WTC11 (cell line): ENCODE data around the gene ANXA9. TPM values are rescaled to one million over a fixed set of nuclear protein-coding genes. Genes with fewer than 3 reads are reported as not detected.

ENCODE experiments used
- ATAC-seq: fragments of 200-7000 bp; cut with Tn5 transposase; 2 replicates; pipeline ENCODE4 v1.10.0; 2021; ENCODE audit warnings: mild to moderate bottlenecking, moderate library complexity
- CTCF ChIA-PET: fragments of 300-600 bp; sonication (Branson Sonifier 250); formaldehyde crosslinking; loops from one replicate; lab custom pipeline; 2021; ENCODE audit warnings: antibody characterized with exemption; lab: Charles Lee
- POLR2A ChIA-PET: fragments of 350-600 bp; sonication (Branson Sonifier 250); formaldehyde crosslinking; loops from one replicate; lab custom pipeline; 2021; ENCODE audit warnings: antibody characterized with exemption; lab: Charles Lee
- DNase-seq: peaks from one replicate; pipeline ENCODE4 v3.0.0; 2021; ENCODE audit warnings: low spot score
- H3K27ac Mint-ChIP-seq: 2 replicates; pipeline ENCODE4 v1.8.0; 2021; ENCODE audit warnings: mixed read lengths
- H3K27me3 Mint-ChIP-seq: 2 replicates; pipeline ENCODE4 v1.8.0; 2021; ENCODE audit warnings: low read depth, mild to moderate bottlenecking, moderate library complexity, mixed read lengths
- H3K36me3 Mint-ChIP-seq: 2 replicates; pipeline ENCODE4 v1.8.0; 2021; ENCODE audit warnings: mixed read lengths
- H3K4me1 Mint-ChIP-seq: 2 replicates; pipeline ENCODE4 v1.8.0; 2022; ENCODE audit warnings: mixed read lengths
- H3K4me3 Mint-ChIP-seq: 2 replicates; pipeline ENCODE4 v1.8.0; 2021; ENCODE audit warnings: mild to moderate bottlenecking, moderate library complexity, mixed read lengths
- H3K9me3 Mint-ChIP-seq: 2 replicates; pipeline ENCODE4 v1.8.0; 2021; ENCODE audit warnings: mixed read lengths
- GABPB1 ChIP-seq: sonication (generic); formaldehyde crosslinking; IDR thresholded peaks from 2 replicates; pipeline ENCODE4 v1.8.1; 2023; ENCODE audit warnings: mild to moderate bottlenecking, missing genetic modification reagents
- OVOL2 ChIP-seq: fragments of 250-450 bp; sonication (Bioruptor Pico); IDR thresholded peaks from 2 replicates; pipeline ENCODE4 v1.9.0; 2021; ENCODE audit warnings: mild to moderate bottlenecking, borderline replicate concordance
- RELA ChIP-seq: sonication (generic); formaldehyde crosslinking; IDR thresholded peaks from 2 replicates; pipeline ENCODE4 v1.8.1; 2022; ENCODE audit warnings: missing genetic modification reagents, mild to moderate bottlenecking, borderline replicate concordance
- ZBTB21 ChIP-seq: sonication (generic); formaldehyde crosslinking; IDR thresholded peaks from 2 replicates; pipeline ENCODE4 v1.8.1; 2023; ENCODE audit warnings: mild to moderate bottlenecking, missing genetic modification reagents, borderline replicate concordance
- ZNF423 ChIP-seq: fragments of 250-450 bp; sonication (Bioruptor Pico); IDR thresholded peaks from 2 replicates; pipeline ENCODE4 v2.1.2; 2022; ENCODE audit warnings: mild to moderate bottlenecking, moderate library complexity
- total RNA-seq: library from RNA; stranded (reverse); gene quantifications from 3 replicates; pipeline ENCODE4 v1.2.3, GENCODE V29; 2021
- TF ChIP-seq, protein P1 (sequence below): sonication (generic); formaldehyde crosslinking; IDR thresholded peaks from 2 replicates; pipeline ENCODE4 v1.8.0; 2023; ENCODE audit warnings: missing genetic modification reagents, mild to moderate bottlenecking, borderline replicate concordance
- TF ChIP-seq, protein P2 (sequence below): sonication (generic); formaldehyde crosslinking; IDR thresholded peaks from 2 replicates; pipeline ENCODE4 v1.8.1; 2023; ENCODE audit warnings: mild to moderate bottlenecking, missing genetic modification reagents, moderate library complexity
- TF ChIP-seq, protein P3 (sequence below): fragments of 250-450 bp; sonication (Bioruptor Pico); IDR thresholded peaks from 2 replicates; pipeline ENCODE4 v1.9.0; 2021; ENCODE audit warnings: mild to moderate bottlenecking, borderline replicate concordance
- TF ChIP-seq, protein P4 (sequence below): sonication (generic); formaldehyde crosslinking; conservative IDR thresholded peaks from 2 replicates; pipeline ENCODE4 v1.8.1; 2023; ENCODE audit warnings: mild to moderate bottlenecking, low read depth, missing genetic modification reagents, moderate library complexity
- TF ChIP-seq, protein P5 (sequence below): fragments of 250-450 bp; sonication (Bioruptor Pico); IDR thresholded peaks from 2 replicates; pipeline ENCODE4 v1.9.0; 2021; ENCODE audit warnings: moderate library complexity, mild to moderate bottlenecking, inconsistent platforms, borderline replicate concordance
- TF ChIP-seq, protein P6 (sequence below): sonication (generic); formaldehyde crosslinking; IDR thresholded peaks from 2 replicates; pipeline ENCODE4 v1.8.1; 2023; ENCODE audit warnings: mild to moderate bottlenecking, missing genetic modification reagents, moderate library complexity

The ANXA9 gene
- total RNA-seq, 1 experiment from 2014 or later = 1.6 TPM

DNA sequence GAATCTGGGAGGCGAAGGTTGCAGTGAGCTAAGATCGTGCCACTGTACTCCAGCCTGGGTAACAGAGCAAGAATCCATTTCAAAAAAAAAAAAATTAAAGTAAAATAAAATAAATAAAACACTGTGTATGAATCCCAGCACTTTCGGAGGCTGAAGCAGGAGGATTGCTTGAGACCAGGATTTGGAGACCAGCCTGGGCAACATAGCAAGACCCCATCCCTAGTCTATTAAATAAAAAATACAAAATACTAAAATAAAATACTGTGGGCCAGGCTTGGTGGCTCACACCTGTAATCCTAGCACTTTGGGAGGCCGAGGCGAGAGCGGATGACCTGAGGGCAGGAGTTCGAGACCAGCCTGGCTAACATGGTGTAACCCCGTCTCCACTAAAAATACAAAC lies 50.1 kb downstream of the ANXA9 start (continued):
- TF ChIP-seq, protein P1, sequence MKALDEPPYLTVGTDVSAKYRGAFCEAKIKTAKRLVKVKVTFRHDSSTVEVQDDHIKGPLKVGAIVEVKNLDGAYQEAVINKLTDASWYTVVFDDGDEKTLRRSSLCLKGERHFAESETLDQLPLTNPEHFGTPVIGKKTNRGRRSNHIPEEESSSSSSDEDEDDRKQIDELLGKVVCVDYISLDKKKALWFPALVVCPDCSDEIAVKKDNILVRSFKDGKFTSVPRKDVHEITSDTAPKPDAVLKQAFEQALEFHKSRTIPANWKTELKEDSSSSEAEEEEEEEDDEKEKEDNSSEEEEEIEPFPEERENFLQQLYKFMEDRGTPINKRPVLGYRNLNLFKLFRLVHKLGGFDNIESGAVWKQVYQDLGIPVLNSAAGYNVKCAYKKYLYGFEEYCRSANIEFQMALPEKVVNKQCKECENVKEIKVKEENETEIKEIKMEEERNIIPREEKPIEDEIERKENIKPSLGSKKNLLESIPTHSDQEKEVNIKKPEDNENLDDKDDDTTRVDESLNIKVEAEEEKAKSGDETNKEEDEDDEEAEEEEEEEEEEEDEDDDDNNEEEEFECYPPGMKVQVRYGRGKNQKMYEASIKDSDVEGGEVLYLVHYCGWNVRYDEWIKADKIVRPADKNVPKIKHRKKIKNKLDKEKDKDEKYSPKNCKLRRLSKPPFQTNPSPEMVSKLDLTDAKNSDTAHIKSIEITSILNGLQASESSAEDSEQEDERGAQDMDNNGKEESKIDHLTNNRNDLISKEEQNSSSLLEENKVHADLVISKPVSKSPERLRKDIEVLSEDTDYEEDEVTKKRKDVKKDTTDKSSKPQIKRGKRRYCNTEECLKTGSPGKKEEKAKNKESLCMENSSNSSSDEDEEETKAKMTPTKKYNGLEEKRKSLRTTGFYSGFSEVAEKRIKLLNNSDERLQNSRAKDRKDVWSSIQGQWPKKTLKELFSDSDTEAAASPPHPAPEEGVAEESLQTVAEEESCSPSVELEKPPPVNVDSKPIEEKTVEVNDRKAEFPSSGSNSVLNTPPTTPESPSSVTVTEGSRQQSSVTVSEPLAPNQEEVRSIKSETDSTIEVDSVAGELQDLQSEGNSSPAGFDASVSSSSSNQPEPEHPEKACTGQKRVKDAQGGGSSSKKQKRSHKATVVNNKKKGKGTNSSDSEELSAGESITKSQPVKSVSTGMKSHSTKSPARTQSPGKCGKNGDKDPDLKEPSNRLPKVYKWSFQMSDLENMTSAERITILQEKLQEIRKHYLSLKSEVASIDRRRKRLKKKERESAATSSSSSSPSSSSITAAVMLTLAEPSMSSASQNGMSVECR (CRISPR knock-in tag) = no peak
- TF ChIP-seq, protein P2, sequence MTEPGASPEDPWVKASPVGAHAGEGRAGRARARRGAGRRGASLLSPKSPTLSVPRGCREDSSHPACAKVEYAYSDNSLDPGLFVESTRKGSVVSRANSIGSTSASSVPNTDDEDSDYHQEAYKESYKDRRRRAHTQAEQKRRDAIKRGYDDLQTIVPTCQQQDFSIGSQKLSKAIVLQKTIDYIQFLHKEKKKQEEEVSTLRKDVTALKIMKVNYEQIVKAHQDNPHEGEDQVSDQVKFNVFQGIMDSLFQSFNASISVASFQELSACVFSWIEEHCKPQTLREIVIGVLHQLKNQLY (CRISPR knock-in tag) = no peak
- TF ChIP-seq, protein P3, sequence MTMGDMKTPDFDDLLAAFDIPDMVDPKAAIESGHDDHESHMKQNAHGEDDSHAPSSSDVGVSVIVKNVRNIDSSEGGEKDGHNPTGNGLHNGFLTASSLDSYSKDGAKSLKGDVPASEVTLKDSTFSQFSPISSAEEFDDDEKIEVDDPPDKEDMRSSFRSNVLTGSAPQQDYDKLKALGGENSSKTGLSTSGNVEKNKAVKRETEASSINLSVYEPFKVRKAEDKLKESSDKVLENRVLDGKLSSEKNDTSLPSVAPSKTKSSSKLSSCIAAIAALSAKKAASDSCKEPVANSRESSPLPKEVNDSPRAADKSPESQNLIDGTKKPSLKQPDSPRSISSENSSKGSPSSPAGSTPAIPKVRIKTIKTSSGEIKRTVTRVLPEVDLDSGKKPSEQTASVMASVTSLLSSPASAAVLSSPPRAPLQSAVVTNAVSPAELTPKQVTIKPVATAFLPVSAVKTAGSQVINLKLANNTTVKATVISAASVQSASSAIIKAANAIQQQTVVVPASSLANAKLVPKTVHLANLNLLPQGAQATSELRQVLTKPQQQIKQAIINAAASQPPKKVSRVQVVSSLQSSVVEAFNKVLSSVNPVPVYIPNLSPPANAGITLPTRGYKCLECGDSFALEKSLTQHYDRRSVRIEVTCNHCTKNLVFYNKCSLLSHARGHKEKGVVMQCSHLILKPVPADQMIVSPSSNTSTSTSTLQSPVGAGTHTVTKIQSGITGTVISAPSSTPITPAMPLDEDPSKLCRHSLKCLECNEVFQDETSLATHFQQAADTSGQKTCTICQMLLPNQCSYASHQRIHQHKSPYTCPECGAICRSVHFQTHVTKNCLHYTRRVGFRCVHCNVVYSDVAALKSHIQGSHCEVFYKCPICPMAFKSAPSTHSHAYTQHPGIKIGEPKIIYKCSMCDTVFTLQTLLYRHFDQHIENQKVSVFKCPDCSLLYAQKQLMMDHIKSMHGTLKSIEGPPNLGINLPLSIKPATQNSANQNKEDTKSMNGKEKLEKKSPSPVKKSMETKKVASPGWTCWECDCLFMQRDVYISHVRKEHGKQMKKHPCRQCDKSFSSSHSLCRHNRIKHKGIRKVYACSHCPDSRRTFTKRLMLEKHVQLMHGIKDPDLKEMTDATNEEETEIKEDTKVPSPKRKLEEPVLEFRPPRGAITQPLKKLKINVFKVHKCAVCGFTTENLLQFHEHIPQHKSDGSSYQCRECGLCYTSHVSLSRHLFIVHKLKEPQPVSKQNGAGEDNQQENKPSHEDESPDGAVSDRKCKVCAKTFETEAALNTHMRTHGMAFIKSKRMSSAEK (CRISPR knock-in tag) = no peak
- TF ChIP-seq, protein P4, sequence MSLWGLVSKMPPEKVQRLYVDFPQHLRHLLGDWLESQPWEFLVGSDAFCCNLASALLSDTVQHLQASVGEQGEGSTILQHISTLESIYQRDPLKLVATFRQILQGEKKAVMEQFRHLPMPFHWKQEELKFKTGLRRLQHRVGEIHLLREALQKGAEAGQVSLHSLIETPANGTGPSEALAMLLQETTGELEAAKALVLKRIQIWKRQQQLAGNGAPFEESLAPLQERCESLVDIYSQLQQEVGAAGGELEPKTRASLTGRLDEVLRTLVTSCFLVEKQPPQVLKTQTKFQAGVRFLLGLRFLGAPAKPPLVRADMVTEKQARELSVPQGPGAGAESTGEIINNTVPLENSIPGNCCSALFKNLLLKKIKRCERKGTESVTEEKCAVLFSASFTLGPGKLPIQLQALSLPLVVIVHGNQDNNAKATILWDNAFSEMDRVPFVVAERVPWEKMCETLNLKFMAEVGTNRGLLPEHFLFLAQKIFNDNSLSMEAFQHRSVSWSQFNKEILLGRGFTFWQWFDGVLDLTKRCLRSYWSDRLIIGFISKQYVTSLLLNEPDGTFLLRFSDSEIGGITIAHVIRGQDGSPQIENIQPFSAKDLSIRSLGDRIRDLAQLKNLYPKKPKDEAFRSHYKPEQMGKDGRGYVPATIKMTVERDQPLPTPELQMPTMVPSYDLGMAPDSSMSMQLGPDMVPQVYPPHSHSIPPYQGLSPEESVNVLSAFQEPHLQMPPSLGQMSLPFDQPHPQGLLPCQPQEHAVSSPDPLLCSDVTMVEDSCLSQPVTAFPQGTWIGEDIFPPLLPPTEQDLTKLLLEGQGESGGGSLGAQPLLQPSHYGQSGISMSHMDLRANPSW (CRISPR knock-in tag) = no peak
- TF ChIP-seq, protein P5, sequence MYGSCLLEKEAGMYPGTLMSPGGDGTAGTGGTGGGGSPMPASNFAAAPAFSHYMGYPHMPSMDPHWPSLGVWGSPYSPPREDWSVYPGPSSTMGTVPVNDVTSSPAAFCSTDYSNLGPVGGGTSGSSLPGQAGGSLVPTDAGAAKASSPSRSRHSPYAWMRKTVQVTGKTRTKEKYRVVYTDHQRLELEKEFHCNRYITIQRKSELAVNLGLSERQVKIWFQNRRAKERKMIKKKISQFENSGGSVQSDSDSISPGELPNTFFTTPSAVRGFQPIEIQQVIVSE (CRISPR knock-in tag) = no peak

DNA sequence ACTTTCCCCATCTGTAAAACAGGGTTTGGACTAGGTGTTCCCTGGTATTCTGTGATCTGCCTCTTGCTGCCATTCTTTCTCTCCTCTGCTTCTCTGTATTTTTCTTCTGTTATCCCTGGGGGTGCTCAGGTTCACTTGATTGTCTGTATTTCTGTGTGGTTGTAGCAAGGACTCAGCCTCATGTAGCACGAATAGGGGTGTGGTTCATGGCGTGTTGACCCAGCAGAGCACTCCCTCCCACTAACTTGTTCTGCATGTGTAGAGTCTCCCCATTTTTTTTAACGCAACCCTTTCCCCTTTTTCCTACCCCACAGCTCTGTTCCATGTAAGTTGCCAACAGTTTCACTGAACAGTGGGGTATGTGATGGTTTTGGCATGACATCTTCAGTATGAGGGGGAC lies 53.1 kb downstream of the ANXA9 start:
- Mint-ChIP-seq H3K9me3 (no peaks in the 10 kb centered on the region), H3K36me3 (peaks cover 25% of the 10 kb centered on the region), H3K4me3 (no peak overlapping the region), H3K27ac (no peak overlapping the region; the same call in 1 of the 2 replicates), H3K27me3 (no peaks in the 10 kb centered on the region), H3K4me1 (peaks cover 16% of the 10 kb centered on the region)
- ChIA-PET CTCF (no interaction called here), POLR2A (no interaction called here)
- no peak for DNase-seq
- ATAC-seq = no peak
- TF ChIP-seq ZNF423 (CRISPR knock-in tag) (no peak), OVOL2 (no peak), RELA (CRISPR knock-in tag) (no peak), GABPB1 (CRISPR knock-in tag) (no peak), ZBTB21 (CRISPR knock-in tag) (no peak)
- TF ChIP-seq, protein P6, sequence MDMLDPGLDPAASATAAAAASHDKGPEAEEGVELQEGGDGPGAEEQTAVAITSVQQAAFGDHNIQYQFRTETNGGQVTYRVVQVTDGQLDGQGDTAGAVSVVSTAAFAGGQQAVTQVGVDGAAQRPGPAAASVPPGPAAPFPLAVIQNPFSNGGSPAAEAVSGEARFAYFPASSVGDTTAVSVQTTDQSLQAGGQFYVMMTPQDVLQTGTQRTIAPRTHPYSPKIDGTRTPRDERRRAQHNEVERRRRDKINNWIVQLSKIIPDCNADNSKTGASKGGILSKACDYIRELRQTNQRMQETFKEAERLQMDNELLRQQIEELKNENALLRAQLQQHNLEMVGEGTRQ (CRISPR knock-in tag) = no peak
